Endothelial cell of umbilical vein (primary cell): ENCODE data around the gene CCDC57. TPM values are rescaled to one million over a fixed set of nuclear protein-coding genes. Genes with fewer than 3 reads are reported as not detected.

ENCODE experiments used
- BruUV-seq: library from RNA; stranded (reverse); fragments of 400-500 nt; replicated peaks from 2 replicates; lab custom pipeline; 2021; lab: Mats Ljungman, UMichigan
- CTCF ChIA-PET: fragments of 300-600, 350-600 bp; sonication (Branson Sonifier 250); formaldehyde crosslinking; loops from one replicate; lab custom pipeline; 2021; ENCODE audit warnings: antibody characterized with exemption, inconsistent platforms; lab: Charles Lee
- POLR2A ChIA-PET: fragments of 300-600, 350-600 bp; sonication (Branson Sonifier 250); formaldehyde crosslinking; loops from one replicate; lab custom pipeline; 2021; ENCODE audit warnings: antibody characterized with exemption, inconsistent platforms; lab: Charles Lee
- DNase-seq: peaks from one replicate; pipeline ENCODE4 v3.0.0-alpha.2; 2011; ENCODE audit warnings: low read depth, low spot score
- FAIRE-seq: peaks from 2 replicates; lab custom pipeline; 2011; peaks lifted over from hg19 to GRCh38; lab: Jason Lieb, UNC
- H2AFZ ChIP-seq: 2 replicates; pipeline ENCODE4 v1.6.0; 2012; ENCODE audit warnings: low read depth, low read length, control low read depth, inconsistent platforms
- H3K27ac ChIP-seq: 2 replicates; pipeline ENCODE4 v1.5.1; 2011; ENCODE audit warnings: low read depth, mild to moderate bottlenecking, control low read depth, low read length, moderate library complexity; ENCODE audit not compliant: insufficient read depth
- H3K27me3 ChIP-seq, 2 experiments: 2 replicates each; pipeline versions ENCODE4 v1.6.0 to v1.6.1; 2011; ENCODE audit warnings: low read length in 2 of 2, mixed read lengths in 1 of 2; ENCODE audit not compliant: control insufficient read depth in 2 of 2, insufficient read depth in 2 of 2
- H3K36me3 ChIP-seq, 2 experiments: 2 replicates in 1 of 2; 3 replicates in 1 of 2; pipeline ENCODE4 v1.5.1; 2011; ENCODE audit warnings: low read length in 2 of 2, mild to moderate bottlenecking in 1 of 2, moderate library complexity in 1 of 2; ENCODE audit not compliant: control insufficient read depth in 2 of 2, insufficient read depth in 2 of 2; ENCODE audit errors: extremely low read depth in 1 of 2
- H3K4me1 ChIP-seq: 3 replicates; pipeline ENCODE4 v1.5.1; 2011; ENCODE audit warnings: mild to moderate bottlenecking, low read length; ENCODE audit not compliant: control insufficient read depth, insufficient read depth; ENCODE audit errors: extremely low read depth
- H3K4me2 ChIP-seq: 2 replicates; pipeline ENCODE4 v1.6.1; 2011; ENCODE audit warnings: low read length, control low read depth, mixed read lengths; ENCODE audit not compliant: insufficient read depth
- H3K4me3 ChIP-seq, 3 experiments: fragments of 200-600 bp in 1 of 3; sonication (generic), shearing (Covaris generic) in 1 of 3; replicated peaks in 1 of 3; 2 replicates each; pipeline ENCODE4 v1.5.1; 2011 to 2016; ENCODE audit warnings: control low read depth in 3 of 3, low read length in 3 of 3, mild to moderate bottlenecking in 2 of 3, inconsistent platforms in 1 of 3, low read depth in 1 of 3, moderate library complexity in 1 of 3; ENCODE audit not compliant: insufficient read depth in 1 of 3
- H3K79me2 ChIP-seq: 2 replicates; pipeline ENCODE4 v1.6.0; 2012; ENCODE audit warnings: low read length, inconsistent platforms; ENCODE audit not compliant: control insufficient read depth, insufficient read depth
- H3K9ac ChIP-seq: replicated peaks from 2 replicates; pipeline ENCODE3; 2011; ENCODE audit warnings: low read length, control low read depth; ENCODE audit not compliant: insufficient read depth; ENCODE audit errors: extremely low read depth
- H3K9me1 ChIP-seq: replicated peaks from 3 replicates; pipeline ENCODE4 v1.6.0; 2011; ENCODE audit warnings: mild to moderate bottlenecking, low read length; ENCODE audit not compliant: control insufficient read depth, insufficient read depth; ENCODE audit errors: extremely low read depth
- H3K9me3 ChIP-seq: replicated peaks from 2 replicates; pipeline ENCODE4 v1.5.1; 2012; ENCODE audit warnings: low read length, inconsistent platforms; ENCODE audit not compliant: control insufficient read depth, insufficient read depth
- H4K20me1 ChIP-seq: replicated peaks from 2 replicates; pipeline ENCODE3; 2011; ENCODE audit warnings: mild to moderate bottlenecking, low read length; ENCODE audit not compliant: control insufficient read depth, insufficient read depth; ENCODE audit errors: extremely low read depth
- CTCF ChIP-seq, 2 donors: IDR thresholded peaks; 1 replicate in 1 of 2; 2 replicates in 1 of 2; pipeline ENCODE4 v1.5.1; 2011; ENCODE audit warnings: low read length in 2 of 2, mild to moderate bottlenecking in 2 of 2, moderate library complexity in 2 of 2, control low read depth in 1 of 2, inconsistent platforms in 1 of 2, low read depth in 1 of 2; ENCODE audit not compliant: insufficient read depth in 1 of 2; ENCODE audit errors: extremely low read depth in 1 of 2
- EZH2 ChIP-seq: IDR thresholded peaks from 2 replicates; pipeline ENCODE4 v1.6.1; 2012; ENCODE audit warnings: borderline replicate concordance, low read depth, mild to moderate bottlenecking, moderate library complexity, low read length, inconsistent platforms; ENCODE audit not compliant: severe bottlenecking
- FOS ChIP-seq: IDR thresholded peaks from 2 replicates; pipeline ENCODE4 v1.6.1; 2011; ENCODE audit warnings: mild to moderate bottlenecking, low read length, moderate library complexity, borderline replicate concordance; ENCODE audit not compliant: insufficient read depth
- GATA2 ChIP-seq: IDR thresholded peaks from 2 replicates; pipeline ENCODE4 v1.7.0; 2011; ENCODE audit warnings: low read depth, mild to moderate bottlenecking, moderate library complexity, mixed read lengths, low read length; ENCODE audit not compliant: insufficient read length, insufficient read depth
- JUN ChIP-seq: IDR thresholded peaks from 2 replicates; pipeline ENCODE4 v1.6.1; 2011; ENCODE audit warnings: borderline replicate concordance, low read depth; ENCODE audit not compliant: insufficient read length, insufficient read depth
- MAX ChIP-seq: IDR thresholded peaks from 2 replicates; pipeline ENCODE4 v1.6.1; 2011; ENCODE audit not compliant: insufficient read depth, insufficient read length
- MYC ChIP-seq: IDR thresholded peaks from one replicate; pipeline ENCODE4 v1.6.1; 2011; ENCODE audit warnings: mild to moderate bottlenecking, low read depth, low read length
- POLR2A ChIP-seq: IDR thresholded peaks from 2 replicates; pipeline ENCODE4 v1.6.1; 2012; ENCODE audit warnings: low read depth, mild to moderate bottlenecking, control low read depth, low read length
- POLR2AphosphoS5 ChIP-seq: IDR thresholded peaks from 2 replicates; pipeline ENCODE4 v1.6.1; 2012; ENCODE audit warnings: low read depth, mild to moderate bottlenecking, control low read depth, low read length, moderate library complexity; ENCODE audit not compliant: insufficient read depth
- dilution Hi-C: fragments of 300-500 bp; cut with MboI; formaldehyde crosslinking; loops from one replicate; pipeline ENCODE4 v1.15.0; 2019; ENCODE audit warnings: low sequenced_read_pairs; ENCODE audit not compliant: extremely low pct_ligation_motif_present
- intact Hi-C: fragments of 100-400 bp; cut with micrococcal nuclease; formaldehyde crosslinking; loops from one replicate; pipeline ENCODE4 v1.10.0; 2022
- polyA plus RNA-seq, 4 experiments: library from polyadenylated mRNA; depleted of rRNA in 3 of 4; stranded (reverse) in 3 of 4; unstranded in 1 of 4; fragments of >200 nt; gene quantifications; 2 replicates each; pipeline versions ENCODE4 v1.2.1 to v1.2.3, GENCODE V29; 2011 to 2012; ENCODE audit warnings: missing spikeins in 1 of 4
- total RNA-seq: library from RNA; stranded (reverse); gene quantifications from 2 replicates; pipeline ENCODE4 v1.2.3, GENCODE V29; 2021

Gene CCDC57
- total and polyA plus RNA-seq, 2 donors (not counting 3 experiments of a cell fraction or from before 2014, with no cell fraction given): 18.6 to 31.6 TPM

- Histone ChIP-seq H3K27ac (no peak overlapping the region), H3K36me3 (no peaks in the 10 kb centered on the region), H2AFZ (no peak overlapping the region), H3K4me3 (no peak overlapping the region), H3K9me3 (no peaks in the 10 kb centered on the region), H4K20me1 (no peaks in the 10 kb centered on the region), H3K79me2 (no peaks in the 10 kb centered on the region), H3K27me3 (no peaks in the 10 kb centered on the region), H3K4me1 (peaks cover 21% of the 10 kb centered on the region), H3K4me2 (no peak overlapping the region), H3K9ac (no peak overlapping the region), H3K9me1 (no peaks in the 10 kb centered on the region)
- ChIA-PET CTCF (interaction anchor here (2.2 kb wide), 1 partner anchor 15 kb away, joined by 9 read pairs; no protein-coding TSS in a partner anchor), POLR2A (interaction anchor here (1.5 kb wide), 1 partner anchor 9 kb away, joined by 7 read pairs; the partner anchor contains the start of gene SLC16A3)
- dilution Hi-C loops (no loop called here), intact Hi-C loops (loop anchor here (10.0 kb wide), 1 partner anchor 195 kb away; the partner anchor contains the start of genes CENPX and LRRC45)
- FAIRE-seq: no peak
- TF ChIP-seq EZH2: no peak
- BruUV-seq: no TSS peak
- no peak for DNase-seq
Observed at GRCh38 chr17:82219753-82220709, 7.4 kb upstream of the CCDC57 start.

GRCh38 chr17:82219083-82219482 is 6.4 kb upstream of the CCDC57 start:
- POLR2A ChIA-PET: no interaction called here

More at GRCh38 chr17:82219083-82219482, 6.4 kb upstream of the CCDC57 start:
- TF ChIP-seq GATA2 (no peak), EZH2 (no peak), POLR2AphosphoS5 (no peak), POLR2A (no peak), FOS (no peak), JUN (no peak), MYC (no peak), MAX (no peak), CTCF (IDR thresholded peaks at IDR 0.05; ENCODE audit: extremely low read depth in 1 of 2, insufficient read depth in 1 of 2, low read depth in 1 of 2, low read length in 2 of 2) (no peak)
- dilution Hi-C loops (no loop called here), intact Hi-C loops (loop anchor here (10.0 kb wide), 1 partner anchor 194 kb away; the partner anchor contains the start of genes CENPX and LRRC45)
- Histone ChIP-seq H3K27me3 (no peaks in the 10 kb centered on the region), H3K4me3 (no peak overlapping the region), H3K9ac (no peak overlapping the region), H3K4me1 (peaks cover 21% of the 10 kb centered on the region), H3K27ac (no peak overlapping the region), H3K9me3 (no peaks in the 10 kb centered on the region), H3K4me2 (no peak overlapping the region), H3K36me3 (no peaks in the 10 kb centered on the region), H2AFZ (no peak overlapping the region), H3K79me2 (no peaks in the 10 kb centered on the region), H3K9me1 (no peaks in the 10 kb centered on the region), H4K20me1 (no peaks in the 10 kb centered on the region)
- no TSS peak for BruUV-seq
- FAIRE-seq (no peak), DNase-seq (no peak)
- CTCF ChIA-PET: no interaction called here
